NCI-H510A treated with DMSO at 0.1 percent for 48 hours (cell line): ENCODE results near the gene IPPK.

Experiments
- DNase-seq: peaks from one replicate; lab custom pipeline; 2025; lab: John Stamatoyannopoulos, UW

IPPK gene

GRCh38 chr9:92656537-92656925 lies 13.4 kb downstream of the IPPK start:
- DNase-seq: no peak

- DNase-seq: no peak
These were observed 13.9 kb downstream of the IPPK start for GRCh38 chr9:92655896-92656536.

- DNase-seq: no peak
These were observed 14.6 kb downstream of the IPPK start for GRCh38 chr9:92655366-92655765.

GRCh38 chr9:92654481-92655301 lies 15.2 kb downstream of the IPPK start:
- DNase-seq: no peak

- DNase-seq: no peak
These were observed 17.5 kb downstream of the IPPK start for GRCh38 chr9:92652461-92652860.

- no peak for DNase-seq
These were observed 18.9 kb downstream of the IPPK start for GRCh38 chr9:92650839-92651621.

- no peak for DNase-seq
These were observed 19.6 kb downstream of the IPPK start for GRCh38 chr9:92650296-92650695.

- DNase-seq: no peak
These were observed 20.9 kb downstream of the IPPK start for GRCh38 chr9:92649007-92649406.

- DNase-seq: no peak
These were observed 21.4 kb downstream of the IPPK start for GRCh38 chr9:92648474-92648971.

GRCh38 chr9:92647671-92648473 lies 22.1 kb downstream of the IPPK start:
- DNase-seq: no peak

GRCh38 chr9:92645041-92645440 lies 24.9 kb downstream of the IPPK start:
- DNase-seq: no peak

GRCh38 chr9:92644278-92644677 lies 25.7 kb downstream of the IPPK start:
- DNase-seq: no peak

- no peak for DNase-seq
These were observed 27.4 kb downstream of the IPPK start for GRCh38 chr9:92642564-92642963.

GRCh38 chr9:92642041-92642451 lies 27.9 kb downstream of the IPPK start:
- DNase-seq: no peak

GRCh38 chr9:92641092-92641809 lies 28.7 kb downstream of the IPPK start:
- DNase-seq: no peak

GRCh38 chr9:92640398-92641091 lies 29.4 kb downstream of the IPPK start:
- no peak for DNase-seq

GRCh38 chr9:92639791-92640271 lies 30.1 kb downstream of the IPPK start:
- DNase-seq: no peak

GRCh38 chr9:92639124-92639523 lies 30.8 kb downstream of the IPPK start:
- DNase-seq: no peak

GRCh38 chr9:92638621-92639101 lies 31.3 kb downstream of the IPPK start:
- DNase-seq: no peak
